ENCODE data around the gene CDKL4.
"Not testable (repeated sequence)": the region's sequence is repeated elsewhere in the genome, so short reads cannot be mapped to it uniquely, and the experiment has no call there.

Gene CDKL4

GRCh38 chr2:39228413-39229209 lies 15.2 kb downstream of the CDKL4 start:
- no peak for DNase-seq

- peak; percentile 16 for DNase-seq
These were observed 15.9 kb downstream of the CDKL4 start for GRCh38 chr2:39227628-39228412.

GRCh38 chr2:39225567-39225966 lies 18.2 kb downstream of the CDKL4 start:
- DNase-seq = no peak

GRCh38 chr2:39223909-39224308 lies 19.9 kb downstream of the CDKL4 start:
- DNase-seq = no peak

GRCh38 chr2:39221459-39221858 lies 22.3 kb downstream of the CDKL4 start:
- DNase-seq = no peak

GRCh38 chr2:39220136-39220535 lies 23.6 kb downstream of the CDKL4 start:
- no peak for DNase-seq

GRCh38 chr2:39218391-39218790 lies 25.4 kb downstream of the CDKL4 start:
- no peak for DNase-seq

- no peak for DNase-seq
These were observed 26.6 kb downstream of the CDKL4 start for GRCh38 chr2:39217192-39217550.

GRCh38 chr2:39216346-39217191 lies 27.2 kb downstream of the CDKL4 start:
- DNase-seq = no peak

GRCh38 chr2:39215545-39215944 lies 28.2 kb downstream of the CDKL4 start:
- DNase-seq = no peak

GRCh38 chr2:39213015-39213414 lies 30.8 kb downstream of the CDKL4 start:
- DNase-seq = no peak

- DNase-seq = no peak
These were observed 32.9 kb downstream of the CDKL4 start for GRCh38 chr2:39210846-39211245.

GRCh38 chr2:39203382-39203781 lies 40.4 kb downstream of the CDKL4 start:
- no peak for DNase-seq

- DNase-seq = no peak
These were observed 41.0 kb downstream of the CDKL4 start for GRCh38 chr2:39202639-39203369.

GRCh38 chr2:39197003-39197402 lies 46.8 kb downstream of the CDKL4 start:
- DNase-seq = not testable (repeated sequence)

GRCh38 chr2:39194686-39195085 lies 49.1 kb downstream of the CDKL4 start:
- DNase-seq = no peak

GRCh38 chr2:39188960-39189494 lies 54.7 kb downstream of the CDKL4 start:
- DNase-seq = no peak

- no peak for DNase-seq
These were observed 60.1 kb downstream of the CDKL4 start for GRCh38 chr2:39183673-39184072.

GRCh38 chr2:39181297-39181696 lies 62.5 kb downstream of the CDKL4 start:
- no peak for DNase-seq

GRCh38 chr2:39179974-39180960 lies 63.5 kb downstream of the CDKL4 start:
- no peak for DNase-seq

- DNase-seq = no peak
These were observed 65.0 kb downstream of the CDKL4 start for GRCh38 chr2:39178756-39179155.
